Measurements from ENCODE around the gene DLGAP1.

DNA sequence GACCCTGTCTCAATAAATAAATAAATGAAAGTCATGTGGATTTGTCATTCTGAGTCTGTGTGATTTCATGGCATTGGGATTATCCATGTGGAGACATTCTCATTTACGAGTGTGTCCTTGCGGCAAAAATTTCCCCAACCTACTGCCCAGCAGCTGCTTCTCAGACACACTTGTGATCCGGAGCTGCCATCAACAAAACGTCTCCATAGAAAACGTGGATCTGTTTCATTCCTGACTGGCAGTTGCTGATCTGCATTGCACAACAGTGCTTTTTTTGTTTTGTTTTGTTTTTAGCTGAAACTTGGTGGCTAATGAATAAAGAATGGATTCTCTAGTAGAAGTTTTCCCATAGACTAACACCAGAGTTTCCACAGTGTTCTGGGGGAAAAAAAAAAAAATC, 930.4 kb downstream of the DLGAP1 start:
- TF ChIP-seq, protein P1, sequence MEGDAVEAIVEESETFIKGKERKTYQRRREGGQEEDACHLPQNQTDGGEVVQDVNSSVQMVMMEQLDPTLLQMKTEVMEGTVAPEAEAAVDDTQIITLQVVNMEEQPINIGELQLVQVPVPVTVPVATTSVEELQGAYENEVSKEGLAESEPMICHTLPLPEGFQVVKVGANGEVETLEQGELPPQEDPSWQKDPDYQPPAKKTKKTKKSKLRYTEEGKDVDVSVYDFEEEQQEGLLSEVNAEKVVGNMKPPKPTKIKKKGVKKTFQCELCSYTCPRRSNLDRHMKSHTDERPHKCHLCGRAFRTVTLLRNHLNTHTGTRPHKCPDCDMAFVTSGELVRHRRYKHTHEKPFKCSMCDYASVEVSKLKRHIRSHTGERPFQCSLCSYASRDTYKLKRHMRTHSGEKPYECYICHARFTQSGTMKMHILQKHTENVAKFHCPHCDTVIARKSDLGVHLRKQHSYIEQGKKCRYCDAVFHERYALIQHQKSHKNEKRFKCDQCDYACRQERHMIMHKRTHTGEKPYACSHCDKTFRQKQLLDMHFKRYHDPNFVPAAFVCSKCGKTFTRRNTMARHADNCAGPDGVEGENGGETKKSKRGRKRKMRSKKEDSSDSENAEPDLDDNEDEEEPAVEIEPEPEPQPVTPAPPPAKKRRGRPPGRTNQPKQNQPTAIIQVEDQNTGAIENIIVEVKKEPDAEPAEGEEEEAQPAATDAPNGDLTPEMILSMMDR (IDR thresholded peaks at IDR 0.05 in 2 of 3, conservative IDR thresholded peaks at IDR 0.05 in 1 of 3; ENCODE audit: control insufficient read depth in 2 of 3, extremely low read depth in 1 of 3, insufficient read depth in 1 of 3, low read depth in 3 of 3, low read length in 3 of 3): no peak
- TF ChIP-seq POLR2AphosphoS5 (IDR thresholded peaks at IDR 0.05; ENCODE audit: low read length): no peak
- TF ChIP-seq EGR1 (IDR thresholded peaks at IDR 0.05; ENCODE audit: borderline replicate concordance in 1 of 2, low read depth in 2 of 2, low read length in 2 of 2): no peak
- no peak for TF ChIP-seq NFYB (IDR thresholded peaks at IDR 0.05; ENCODE audit: insufficient read depth, low read depth, low read length)
- no peak for TF ChIP-seq ZNF24 (IDR thresholded peaks at IDR 0.05)
- no peak for TF ChIP-seq CHD1 (IDR thresholded peaks at IDR 0.05; ENCODE audit: low read depth, low read length)
- no peak for TF ChIP-seq POLR2A (IDR thresholded peaks at IDR 0.05; ENCODE audit: low read depth, low read length)
- TF ChIP-seq MAX (IDR thresholded peaks at IDR 0.05; ENCODE audit: low read depth, low read length): no peak
